ENCODE measurements around the gene SIN3B.

Gene SIN3B

DNA sequence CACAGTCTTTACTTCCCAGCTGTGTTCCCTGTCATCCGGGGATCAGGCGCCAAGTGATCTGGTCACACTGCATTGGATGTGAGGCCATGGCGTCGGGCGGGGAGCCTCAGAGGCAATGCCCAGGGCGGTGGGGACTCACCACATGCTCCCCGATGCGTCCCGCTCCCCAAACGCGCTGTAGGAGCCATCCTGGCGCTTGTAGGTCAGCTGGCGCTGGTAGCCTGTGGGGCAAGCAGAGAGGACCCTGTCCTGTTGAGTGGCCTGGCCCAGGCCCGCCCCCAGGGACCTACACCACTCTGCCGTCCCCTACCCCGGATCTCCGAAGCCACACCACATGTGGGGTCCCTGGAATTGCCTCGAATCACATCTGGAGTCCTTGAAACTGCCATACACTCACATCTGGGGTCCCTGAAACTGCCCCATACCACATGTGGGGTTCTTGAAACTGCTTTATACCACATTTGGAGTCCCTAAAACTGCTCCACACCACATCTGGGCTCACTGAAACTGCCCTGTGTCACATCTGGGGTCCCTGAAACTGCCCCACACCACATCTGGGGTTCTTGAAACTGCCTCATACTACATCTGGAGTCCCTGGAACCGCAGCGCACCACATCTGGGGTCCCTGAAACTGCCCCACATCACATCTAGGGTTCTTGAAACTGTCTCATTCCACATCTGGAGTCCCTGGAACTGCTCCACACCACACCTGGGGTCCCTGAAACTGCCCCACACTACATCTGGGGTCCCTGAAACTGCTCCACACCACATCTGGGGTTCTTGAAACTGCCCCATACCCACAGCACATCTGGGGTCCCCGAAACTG lies 92.8 kb downstream of the SIN3B start:
- DNase-seq (no peak), ATAC-seq (replicated peaks) (no peak)
- peaks cover 30 to 57% of the 10 kb centered on the region in 2 donors for H3K27me3 Mint-ChIP-seq
- no peak overlapping the region for H3K27ac Mint-ChIP-seq
- no peaks in the 10 kb centered on the region for H3K36me3 Mint-ChIP-seq (ENCODE audit: insufficient read depth)
- peaks cover 0 to 2% of the 10 kb centered on the region in 2 donors for H3K4me1 Mint-ChIP-seq (ENCODE audit: low read depth in 2 of 2)
- peaks cover 9 to 10% of the 10 kb centered on the region in 2 donors for H3K9me3 Mint-ChIP-seq
- H3K4me3 Mint-ChIP-seq, result no peak overlapping the region

DNA sequence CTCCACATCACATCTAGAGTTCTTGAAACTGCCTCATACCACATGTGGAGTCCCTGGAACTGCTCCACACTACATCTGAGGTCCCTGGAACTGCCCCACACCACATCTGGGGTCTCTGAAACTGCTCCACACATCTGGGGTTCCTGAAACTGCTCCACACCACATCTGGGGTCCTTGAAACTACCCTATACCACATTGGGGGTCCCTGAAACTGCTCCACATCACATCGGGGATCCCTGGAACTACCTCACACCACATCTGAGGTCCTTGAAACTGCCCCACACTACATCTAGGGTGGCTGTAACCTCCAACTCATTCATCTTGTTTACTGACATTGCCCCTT lies 93.4 kb downstream of the SIN3B start:
- peaks cover 0 to 2% of the 10 kb centered on the region in 2 donors for H3K4me1 Mint-ChIP-seq (ENCODE audit: low read depth in 2 of 2)
- peaks cover 27 to 57% of the 10 kb centered on the region in 2 donors for H3K27me3 Mint-ChIP-seq
- peaks cover 9 to 10% of the 10 kb centered on the region in 2 donors for H3K9me3 Mint-ChIP-seq
- H3K27ac Mint-ChIP-seq, result no peak overlapping the region
- DNase-seq (no peak), ATAC-seq (replicated peaks) (no peak)
- no peaks in the 10 kb centered on the region for H3K36me3 Mint-ChIP-seq (ENCODE audit: insufficient read depth)
- H3K4me3 Mint-ChIP-seq, result no peak overlapping the region

DNA sequence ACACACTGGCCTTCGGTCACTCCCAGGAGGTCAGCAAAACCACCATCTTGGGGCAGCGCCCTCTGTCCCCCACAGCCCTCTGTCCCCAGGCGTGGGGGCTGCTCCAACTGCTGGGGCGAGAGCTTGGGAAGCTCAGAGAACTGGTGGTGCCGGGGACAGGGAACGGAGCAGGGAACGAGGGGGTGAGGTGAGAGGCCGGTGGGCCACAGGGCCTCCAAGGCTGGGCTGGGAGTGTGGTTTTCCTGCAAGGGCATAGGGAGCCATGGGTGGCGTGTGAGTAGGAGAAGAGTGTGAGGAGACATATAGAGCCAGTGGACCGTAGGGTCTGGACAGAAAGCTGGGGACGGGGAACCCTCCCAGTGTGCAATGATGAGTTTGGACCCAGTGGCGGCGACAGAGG lies 93.8 kb downstream of the SIN3B start:
- H3K27ac Mint-ChIP-seq, result no peak overlapping the region
- H3K4me3 Mint-ChIP-seq, result no peak overlapping the region

DNA sequence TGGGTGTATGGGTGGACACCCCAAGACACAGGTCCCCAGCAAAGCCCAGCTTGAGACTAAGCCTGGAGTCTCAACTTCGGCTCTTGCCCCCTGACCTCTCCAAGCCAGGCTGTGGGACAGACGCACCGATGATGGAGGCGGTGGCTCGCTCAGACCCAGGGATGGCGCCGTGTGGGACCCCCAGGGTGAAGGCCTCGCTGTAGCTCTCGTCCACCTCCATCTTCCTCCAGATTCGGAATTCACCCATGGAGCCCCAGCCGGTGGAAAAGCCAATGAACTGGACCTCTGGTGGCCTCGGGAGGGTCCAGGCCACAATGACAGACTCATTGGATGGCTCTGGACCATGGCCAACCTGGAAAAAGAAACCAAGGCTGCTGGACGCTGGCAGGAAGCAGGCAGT lies 98.7 kb downstream of the SIN3B start:
- Mint-ChIP-seq H3K27me3 (peaks cover 47 to 64% of the 10 kb centered on the region in 2 donors), H3K36me3 (ENCODE audit: insufficient read depth) (no peaks in the 10 kb centered on the region), H3K9me3 (peaks cover 7 to 10% of the 10 kb centered on the region in 2 donors), H3K4me1 (ENCODE audit: low read depth in 2 of 2) (no peaks in the 10 kb centered on the region), H3K27ac (no peak overlapping the region), H3K4me3 (no peak overlapping the region)
- no peak for DNase-seq
- no peak for ATAC-seq (replicated peaks)

More for the DNA sequence above, 93.8 kb downstream of the SIN3B start:
- Mint-ChIP-seq H3K4me1 (ENCODE audit: low read depth in 2 of 2) (peaks cover 0 to 2% of the 10 kb centered on the region in 2 donors), H3K27me3 (peaks cover 28 to 57% of the 10 kb centered on the region in 2 donors), H3K9me3 (peaks cover 9 to 10% of the 10 kb centered on the region in 2 donors), H3K36me3 (ENCODE audit: insufficient read depth) (no peaks in the 10 kb centered on the region)
- ATAC-seq (replicated peaks) (no peak), DNase-seq (no peak)

DNA sequence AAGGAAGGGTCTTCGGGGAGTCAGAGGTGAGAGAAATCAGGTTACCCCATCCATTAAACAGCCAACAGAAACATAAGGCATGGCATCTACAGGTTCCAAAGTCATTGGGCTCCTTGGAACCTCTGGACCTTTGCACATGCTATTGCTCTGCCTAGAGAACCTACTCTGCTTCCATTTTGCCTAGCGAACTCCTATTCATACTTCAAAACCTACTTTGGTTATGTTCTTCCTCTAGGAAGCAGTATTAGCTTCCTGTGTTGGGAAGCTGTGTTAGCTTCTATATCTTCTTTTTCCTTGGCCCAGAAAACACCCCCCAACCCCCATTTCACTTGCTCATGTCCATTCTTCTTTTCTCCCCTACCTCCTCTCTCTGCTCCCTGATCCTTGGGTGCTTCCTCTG lies 99.2 kb downstream of the SIN3B start:
- no peaks in the 10 kb centered on the region for H3K4me1 Mint-ChIP-seq (ENCODE audit: low read depth in 2 of 2)
- no peaks in the 10 kb centered on the region for H3K36me3 Mint-ChIP-seq (ENCODE audit: insufficient read depth)
- DNase-seq (no peak), ATAC-seq (replicated peaks) (no peak)
- H3K9me3 Mint-ChIP-seq, result peaks cover 7 to 10% of the 10 kb centered on the region in 2 donors
- H3K4me3 Mint-ChIP-seq, result no peak overlapping the region
- H3K27ac Mint-ChIP-seq, result no peak overlapping the region
- H3K27me3 Mint-ChIP-seq, result peaks cover 46 to 60% of the 10 kb centered on the region in 2 donors

DNA sequence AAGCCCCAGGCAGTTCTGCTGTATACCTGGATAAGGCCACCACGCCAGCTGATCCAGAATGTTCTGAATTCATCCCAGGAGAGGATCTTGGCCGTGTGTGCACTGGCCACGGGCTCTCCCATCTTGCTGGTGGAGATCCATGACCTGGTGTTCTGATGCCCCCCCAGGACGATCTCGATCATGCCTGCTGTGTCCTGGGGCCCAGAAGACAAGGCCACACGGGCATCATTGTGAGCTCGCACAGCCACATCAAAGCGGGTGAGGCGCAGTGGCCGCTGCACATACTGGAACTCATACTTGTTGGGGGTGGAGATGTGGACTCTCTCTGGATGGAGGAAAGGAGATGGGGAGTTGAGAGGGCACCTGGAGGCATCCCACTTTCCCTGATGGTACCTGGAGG lies 99.7 kb downstream of the SIN3B start:
- no peaks in the 10 kb centered on the region for H3K4me1 Mint-ChIP-seq (ENCODE audit: low read depth in 2 of 2)
- DNase-seq, result no peak
- H3K27me3 Mint-ChIP-seq, result peaks cover 46 to 57% of the 10 kb centered on the region in 2 donors
- ATAC-seq (replicated peaks), result no peak
- H3K4me3 Mint-ChIP-seq, result no peak overlapping the region
- H3K9me3 Mint-ChIP-seq, result peaks cover 7 to 10% of the 10 kb centered on the region in 2 donors
- H3K36me3 Mint-ChIP-seq (ENCODE audit: insufficient read depth), result no peaks in the 10 kb centered on the region
- H3K27ac Mint-ChIP-seq, result no peak overlapping the region

Measured in effector memory CD8-positive, alpha-beta T cell (primary cell).